Testis (tissue), 3 donors: ENCODE data around the gene PIGX. TPM values are rescaled to one million over a fixed set of nuclear protein-coding genes. Genes with fewer than 3 reads are reported as not detected.

ENCODE experiments used
- DNase-seq: peaks from one replicate; pipeline ENCODE4 v3.0.0-alpha.2; 2019
- H3K27ac ChIP-seq, 2 donors: fragments of 200-600 bp; sonication (generic); one replicate each; pipeline ENCODE4 v1.5.1; 2019
- H3K27me3 ChIP-seq: fragments of 200-600 bp; sonication (generic); one replicate; pipeline ENCODE4 v1.5.1; 2019
- H3K36me3 ChIP-seq: fragments of 200-600 bp; sonication (generic); one replicate; pipeline ENCODE4 v1.5.1; 2017; ENCODE audit warnings: low read depth; ENCODE audit errors: missing control alignments
- H3K4me1 ChIP-seq: fragments of 200-600 bp; sonication (generic); one replicate; pipeline ENCODE4 v1.5.1; 2019
- H3K4me3 ChIP-seq, 2 donors: fragments of 200-600 bp; sonication (generic); one replicate each; pipeline ENCODE4 v1.5.1; 2017 to 2019
- H3K9me3 ChIP-seq: fragments of 200-600 bp; sonication (generic); one replicate; pipeline ENCODE4 v1.5.1; 2017
- POLR2A ChIP-seq: fragments of 450-650 bp; IDR thresholded peaks from one replicate; pipeline ENCODE4 v1.6.1; 2017; ENCODE audit warnings: antibody characterized with exemption, mild to moderate bottlenecking, moderate library complexity
- WGBS, 2 donors: methylation state at CpG; one replicate each; pipeline ENCODE4 v1.1.5; 2018; 5-methylcytosine and 5-hydroxymethylcytosine counted together
- intact Hi-C: fragments of 100-400 bp; cut with DNase I; formaldehyde crosslinking; loops from one replicate; pipeline ENCODE4 v1.15.1; 2023; ENCODE audit warnings: low total_unique reads
- polyA plus RNA-seq: library from polyadenylated mRNA; stranded (reverse); fragments of 350-450 nt; fragmentation: Illumina TruSeq; extraction: RNeasy Lipid Tissue Mini Kit (QIAGEN cat#74804); gene quantifications from one replicate; pipeline ENCODE4 v1.2.3, GENCODE V29; 2014; ENCODE audit warnings: low read depth, low replicate concordance; ENCODE audit not compliant: insufficient read depth
- total RNA-seq, 2 donors: library from RNA; depleted of rRNA; stranded (reverse); fragments of >200 nt; gene quantifications; one replicate each; pipeline ENCODE4 v1.2.3, GENCODE V29; 2016
- TF ChIP-seq, protein P1 (sequence below), 3 experiments: fragments of 450-650 bp in 2 of 3; fragments of 200-600 bp in 1 of 3; sonication (generic) in 1 of 3; IDR thresholded peaks; one replicate each; pipeline ENCODE4 v1.5.1; 2016 to 2019; ENCODE audit warnings: antibody characterized with exemption in 3 of 3, mild to moderate bottlenecking in 2 of 3, moderate library complexity in 1 of 3

Gene PIGX
- total and polyA plus RNA-seq, 3 donors from 2014 or later, result 21.6 to 37.5 (median 23.8) TPM

DNA sequence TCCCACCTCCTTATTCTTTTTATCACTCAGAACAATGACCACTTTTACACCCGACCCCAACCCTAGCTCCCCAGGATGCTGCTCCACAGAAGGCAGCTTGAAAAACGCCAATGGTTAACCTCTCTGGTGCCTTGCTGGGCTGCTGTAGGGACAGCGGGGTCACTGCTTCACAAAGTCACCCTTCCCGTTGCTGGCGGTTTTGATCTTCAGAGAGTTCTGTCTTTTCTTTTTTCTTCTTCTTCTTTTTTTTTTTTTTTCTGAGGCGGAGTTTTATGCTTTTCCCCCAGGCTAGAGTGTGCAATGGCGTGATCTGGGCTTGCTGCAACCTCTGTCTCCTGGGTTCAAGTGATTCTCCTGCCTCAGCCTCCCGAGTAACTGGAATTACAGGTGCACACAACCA, 20.8 kb upstream of the PIGX start:
- TF ChIP-seq, protein P1, sequence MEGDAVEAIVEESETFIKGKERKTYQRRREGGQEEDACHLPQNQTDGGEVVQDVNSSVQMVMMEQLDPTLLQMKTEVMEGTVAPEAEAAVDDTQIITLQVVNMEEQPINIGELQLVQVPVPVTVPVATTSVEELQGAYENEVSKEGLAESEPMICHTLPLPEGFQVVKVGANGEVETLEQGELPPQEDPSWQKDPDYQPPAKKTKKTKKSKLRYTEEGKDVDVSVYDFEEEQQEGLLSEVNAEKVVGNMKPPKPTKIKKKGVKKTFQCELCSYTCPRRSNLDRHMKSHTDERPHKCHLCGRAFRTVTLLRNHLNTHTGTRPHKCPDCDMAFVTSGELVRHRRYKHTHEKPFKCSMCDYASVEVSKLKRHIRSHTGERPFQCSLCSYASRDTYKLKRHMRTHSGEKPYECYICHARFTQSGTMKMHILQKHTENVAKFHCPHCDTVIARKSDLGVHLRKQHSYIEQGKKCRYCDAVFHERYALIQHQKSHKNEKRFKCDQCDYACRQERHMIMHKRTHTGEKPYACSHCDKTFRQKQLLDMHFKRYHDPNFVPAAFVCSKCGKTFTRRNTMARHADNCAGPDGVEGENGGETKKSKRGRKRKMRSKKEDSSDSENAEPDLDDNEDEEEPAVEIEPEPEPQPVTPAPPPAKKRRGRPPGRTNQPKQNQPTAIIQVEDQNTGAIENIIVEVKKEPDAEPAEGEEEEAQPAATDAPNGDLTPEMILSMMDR (IDR thresholded peaks at IDR 0.05), result no peak
- intact Hi-C loops, result no loop called here
- DNase-seq, result no peak
- Histone ChIP-seq H3K4me3 (no peak overlapping the region), H3K4me1 (no peaks in the 10 kb centered on the region), H3K36me3 (no peaks in the 10 kb centered on the region), H3K27me3 (no peaks in the 10 kb centered on the region), H3K9me3 (no peaks in the 10 kb centered on the region), H3K27ac (no peak overlapping the region)
- WGBS, 2 donors, result 79 to 88% methylated on average over 8 of the region's 8 CpGs

DNA sequence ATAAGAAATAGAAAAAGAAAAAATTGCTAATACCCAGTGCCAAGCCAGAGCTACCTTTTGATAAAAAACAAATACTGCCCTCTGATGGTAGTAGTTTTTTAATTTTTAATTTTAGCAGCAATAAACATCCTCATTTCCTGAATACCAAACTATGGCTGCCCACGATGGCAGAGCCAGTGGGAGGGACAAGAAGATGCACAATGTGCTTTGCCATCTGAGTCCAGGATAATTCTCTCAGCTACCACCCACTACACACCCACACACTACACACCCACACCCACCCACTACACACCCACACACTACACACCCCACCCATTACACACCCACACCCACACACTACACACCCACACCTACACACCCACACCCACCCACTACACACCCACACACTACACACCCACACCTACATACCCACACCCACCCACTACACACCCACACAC, 18.0 kb upstream of the PIGX start:
- Histone ChIP-seq H3K4me3 (no peak overlapping the region), H3K27ac (no peak overlapping the region), H3K36me3 (no peaks in the 10 kb centered on the region), H3K4me1 (no peaks in the 10 kb centered on the region), H3K27me3 (no peaks in the 10 kb centered on the region), H3K9me3 (no peaks in the 10 kb centered on the region)
- TF ChIP-seq, protein P1 (IDR thresholded peaks at IDR 0.05), result no peak
- no peak for TF ChIP-seq POLR2A
- DNase-seq, result no peak
- intact Hi-C loops, result no loop called here
- 3 to 5% methylated on average over 1 of the region's 1 CpG for WGBS, 2 donors

DNA sequence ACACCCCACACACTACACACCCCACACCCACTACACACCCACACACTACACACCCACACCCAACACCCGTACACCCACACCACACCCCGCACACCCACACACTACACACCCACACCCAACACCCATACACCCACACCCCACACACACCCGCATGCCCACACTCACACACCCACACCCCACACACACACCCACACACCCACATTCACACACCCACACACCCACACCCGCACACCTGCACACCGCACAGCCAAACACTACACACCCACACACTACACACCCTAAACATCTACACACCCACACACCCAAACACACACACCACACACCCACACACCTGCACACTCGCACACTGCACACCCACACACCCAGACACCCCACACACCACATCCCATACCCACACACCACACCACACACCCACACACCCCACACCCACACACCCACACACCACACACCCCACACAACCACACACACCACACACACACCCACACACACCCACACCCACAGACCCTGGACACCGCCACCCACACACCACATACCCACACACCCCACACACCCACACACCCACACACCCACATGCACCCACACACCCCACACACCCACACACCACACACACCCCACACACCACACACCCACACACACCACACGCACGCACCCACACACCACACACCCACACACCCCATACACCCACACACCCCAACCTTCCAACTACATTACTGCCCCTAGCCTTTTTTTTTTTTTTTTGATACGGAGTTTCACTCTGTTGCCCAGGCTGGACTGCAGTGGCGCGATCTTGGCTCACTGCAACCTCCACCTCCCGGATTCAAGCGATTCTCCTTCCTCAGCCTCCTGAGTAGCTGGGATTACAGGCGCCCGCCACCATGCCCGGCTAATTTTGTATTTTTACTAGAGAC, 17.0 kb upstream of the PIGX start:
- intact Hi-C loops, result no loop called here
- TF ChIP-seq, protein P1 (IDR thresholded peaks at IDR 0.05), result no peak
- no peak for TF ChIP-seq POLR2A
- 79 to 82% methylated on average over 17 of the region's 17 CpGs for WGBS, 2 donors

DNA sequence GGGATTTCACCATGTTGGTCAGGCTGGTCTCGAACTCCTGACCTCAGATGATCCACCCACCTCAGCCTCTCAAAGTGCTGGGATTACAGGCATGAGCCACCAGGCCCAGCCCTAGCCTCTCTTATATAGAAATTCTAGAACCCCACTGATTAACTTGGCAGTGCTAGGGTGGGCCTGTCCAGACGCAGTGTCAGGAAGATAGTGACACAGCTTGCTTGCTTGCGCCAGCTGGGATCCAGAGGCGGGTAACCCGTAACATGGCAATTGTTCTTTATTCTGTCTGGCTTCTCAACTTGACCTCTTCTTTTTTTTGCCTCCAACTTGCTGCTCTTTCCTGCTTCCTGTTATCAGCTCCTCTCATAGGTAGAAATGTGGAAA, 16.3 kb upstream of the PIGX start:
- Histone ChIP-seq H3K9me3 (no peaks in the 10 kb centered on the region), H3K36me3 (no peaks in the 10 kb centered on the region), H3K4me1 (no peaks in the 10 kb centered on the region), H3K27ac (no peak overlapping the region), H3K27me3 (no peaks in the 10 kb centered on the region), H3K4me3 (no peak overlapping the region)
- 84 to 90% methylated on average over 5 of the region's 5 CpGs for WGBS, 2 donors
- TF ChIP-seq, protein P1 (IDR thresholded peaks at IDR 0.05), result no peak
- no peak for TF ChIP-seq POLR2A
- DNase-seq, result no peak
- intact Hi-C loops, result no loop called here

More for the DNA sequence above, 17.0 kb upstream of the PIGX start:
- H3K36me3 ChIP-seq, result no peaks in the 10 kb centered on the region
- H3K4me3 ChIP-seq, result no peak overlapping the region
- H3K4me1 ChIP-seq, result no peaks in the 10 kb centered on the region
- no peaks in the 10 kb centered on the region for H3K9me3 ChIP-seq
- H3K27me3 ChIP-seq, result no peaks in the 10 kb centered on the region
- DNase-seq, result no peak
- H3K27ac ChIP-seq, result no peak overlapping the region

DNA sequence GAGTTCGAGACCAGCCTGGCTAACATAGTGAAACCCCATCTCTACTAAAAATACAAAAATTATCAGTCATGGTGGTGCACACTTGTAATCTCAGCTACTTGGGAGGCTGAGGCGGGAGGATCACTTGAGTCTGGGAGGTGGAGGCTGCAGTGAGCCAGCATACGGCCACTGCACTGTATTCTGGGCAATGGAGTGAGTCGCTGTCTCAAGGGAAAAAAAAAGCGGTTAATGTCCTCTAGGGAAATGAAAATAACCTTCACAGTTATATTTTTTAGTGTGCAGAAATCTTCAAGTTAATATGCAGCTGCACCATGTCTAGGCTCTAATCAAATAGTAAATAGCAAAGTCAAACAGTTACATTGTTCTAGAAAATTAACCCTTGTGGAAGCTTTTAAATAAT, 14.9 kb upstream of the PIGX start:
- TF ChIP-seq, protein P1 (IDR thresholded peaks at IDR 0.05), result no peak
- no peak for TF ChIP-seq POLR2A
- no peaks in the 10 kb centered on the region for H3K4me1 ChIP-seq
- no peak for DNase-seq
- H3K27me3 ChIP-seq, result no peaks in the 10 kb centered on the region
- H3K36me3 ChIP-seq, result no peaks in the 10 kb centered on the region
- no peak overlapping the region for H3K4me3 ChIP-seq
- intact Hi-C loops, result no loop called here
- no peak overlapping the region for H3K27ac ChIP-seq
- WGBS, 2 donors, result 69 to 73% methylated on average over 5 of the region's 5 CpGs
- H3K9me3 ChIP-seq, result no peaks in the 10 kb centered on the region
